NCI-H446 (cell line): Measurements from ENCODE around the gene CNOT11.
"Not testable (repeated sequence)": the region's sequence is repeated elsewhere in the genome, so short reads cannot be mapped to it uniquely, and the experiment has no call there.

Experiments
- DNase-seq, 2 experiments: peaks; one replicate each; lab custom pipeline; 2025; lab: John Stamatoyannopoulos, UW

The CNOT11 gene

DNA sequence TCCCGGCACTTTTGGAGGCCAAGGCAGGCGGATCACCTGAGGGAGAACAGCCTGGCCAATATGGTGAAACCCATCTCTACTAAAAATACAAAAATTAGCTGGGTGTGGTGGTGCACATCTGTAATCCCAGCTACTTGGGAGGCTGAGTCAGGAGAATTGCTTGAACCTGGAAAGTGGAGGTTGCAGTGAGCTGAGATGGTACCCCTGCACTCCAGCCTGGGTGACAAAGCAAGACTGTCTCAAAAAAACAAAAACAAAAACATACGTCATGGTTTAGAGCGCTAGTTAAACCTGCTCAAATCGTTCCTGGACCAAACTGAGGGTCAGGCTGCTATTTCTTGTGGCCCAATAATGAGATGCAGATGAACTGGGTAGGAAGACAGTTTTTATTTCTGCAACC lies 7.2 kb upstream of the CNOT11 start:
- DNase-seq = not testable (repeated sequence)

DNA sequence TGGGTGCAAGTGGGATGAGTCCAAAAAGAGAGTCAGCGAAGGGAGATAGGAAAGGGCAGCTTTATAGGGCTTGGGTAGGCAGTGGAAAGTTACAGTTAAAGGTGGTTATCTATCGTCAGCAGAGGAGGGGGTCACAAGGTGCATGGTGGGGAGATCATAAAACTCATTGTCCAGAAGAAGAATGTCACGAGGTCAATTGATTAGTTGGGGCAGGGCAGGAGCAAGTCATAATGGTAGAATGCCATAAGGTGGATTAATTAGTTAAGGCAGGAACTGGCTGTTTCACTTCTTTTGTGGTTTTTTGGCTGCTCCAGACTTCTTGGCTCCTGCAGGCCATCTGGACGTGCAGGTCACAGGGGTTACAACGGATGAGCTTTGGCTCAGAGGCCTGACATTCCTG lies 3.9 kb upstream of the CNOT11 start:
- DNase-seq = not testable (repeated sequence)

DNA sequence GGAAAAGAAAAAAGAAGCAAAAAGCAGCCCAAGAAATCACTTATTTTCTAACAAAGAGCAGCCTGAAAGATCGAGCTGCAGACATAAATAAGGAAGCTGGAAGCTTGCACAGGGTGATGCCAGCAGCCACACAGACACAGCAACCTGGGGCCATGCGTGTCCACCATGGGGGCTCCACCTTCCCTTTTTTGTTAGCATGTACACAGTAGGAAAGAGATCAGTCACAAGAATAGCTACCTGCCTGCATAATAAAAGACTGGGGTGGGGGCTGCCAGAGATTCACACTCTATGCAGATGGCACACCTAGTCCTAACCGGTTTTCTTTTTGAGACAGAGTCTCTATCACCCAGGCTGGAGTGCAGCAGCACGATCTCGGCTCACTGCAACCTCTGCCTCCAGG lies 2.9 kb upstream of the CNOT11 start:
- no peak for DNase-seq

DNA sequence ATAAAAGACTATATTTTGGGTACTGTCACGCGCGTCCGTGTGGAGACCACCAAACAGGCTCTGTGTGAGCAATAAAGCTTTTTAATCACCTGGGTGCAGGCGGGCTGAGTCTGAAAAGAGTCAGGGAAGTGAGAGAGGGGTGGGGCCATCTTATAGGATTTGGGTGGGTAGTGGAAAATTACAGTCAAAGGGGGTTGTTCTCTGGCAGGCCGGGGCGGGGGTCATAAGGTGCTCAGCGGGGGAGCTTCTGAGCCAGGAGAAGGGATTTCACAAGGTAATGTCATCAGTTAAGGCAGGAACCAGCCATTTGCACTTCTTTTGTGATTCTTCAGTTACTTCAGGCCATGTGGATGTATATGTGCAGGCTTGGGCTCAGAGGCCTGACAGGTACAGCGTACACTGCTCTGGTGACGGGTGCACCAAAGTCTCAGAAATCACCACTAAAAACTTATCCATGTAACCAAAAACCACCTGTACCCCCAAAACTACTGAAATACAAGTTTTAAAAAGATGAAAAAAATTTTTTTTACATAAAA lies 1.4 kb upstream of the CNOT11 start:
- DNase-seq = not testable (repeated sequence)

DNA sequence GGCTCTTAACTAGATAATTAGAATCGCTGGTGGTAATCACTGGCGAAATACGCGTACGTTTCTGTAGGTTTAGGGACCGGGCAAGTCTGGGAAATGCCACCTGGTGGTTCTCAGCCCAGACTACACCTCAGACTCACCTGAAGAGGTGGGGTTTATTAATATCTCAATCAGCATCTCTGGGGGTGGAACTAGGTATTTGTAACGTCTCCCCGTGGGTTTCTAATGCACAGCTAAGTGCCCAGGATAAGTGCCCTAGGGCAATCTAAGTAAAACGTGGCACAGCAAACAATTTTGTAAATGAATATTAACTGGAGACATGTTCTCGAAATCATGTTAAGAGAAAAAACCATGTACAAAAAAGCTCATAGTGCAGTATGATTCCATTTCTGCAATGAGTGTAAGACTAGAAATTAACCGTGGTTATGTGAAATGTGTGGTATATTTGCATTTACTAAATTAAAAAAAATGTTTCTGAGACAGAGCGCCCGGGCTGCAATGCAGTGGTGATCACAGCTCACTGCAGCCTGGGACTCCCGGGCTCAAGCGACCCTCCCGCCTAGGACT lies 760 bp upstream of the CNOT11 start:
- DNase-seq = no peak

DNA sequence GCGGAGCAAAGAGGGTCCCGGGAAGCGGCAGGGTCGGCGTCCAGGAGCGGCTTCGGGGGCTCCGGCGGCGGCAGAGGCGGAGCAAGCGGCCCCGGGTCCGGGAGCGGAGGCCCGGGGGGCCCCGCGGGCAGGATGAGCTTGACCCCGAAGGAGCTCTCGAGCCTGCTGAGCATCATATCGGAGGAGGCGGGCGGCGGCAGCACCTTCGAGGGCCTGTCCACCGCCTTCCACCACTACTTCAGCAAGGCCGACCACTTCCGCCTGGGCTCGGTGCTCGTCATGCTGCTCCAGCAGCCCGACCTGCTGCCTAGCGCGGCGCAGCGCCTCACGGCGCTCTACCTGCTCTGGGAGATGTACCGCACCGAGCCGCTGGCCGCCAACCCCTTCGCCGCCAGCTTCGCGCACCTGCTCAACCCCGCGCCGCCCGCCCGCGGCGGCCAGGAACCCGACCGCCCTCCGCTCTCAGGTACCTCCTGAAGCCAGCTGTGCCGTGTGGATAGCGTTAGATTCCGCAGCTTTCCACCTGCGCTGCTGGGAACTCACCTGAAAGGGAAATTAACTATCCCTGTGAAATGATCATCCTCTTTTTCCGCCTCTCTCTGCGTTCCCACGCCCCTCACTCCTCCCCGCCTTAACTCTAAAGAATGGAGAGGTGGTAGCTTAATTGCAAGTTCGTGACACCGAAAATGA lies 472 bp downstream of the CNOT11 start:
- DNase-seq = peak in 1 of 2 experiments; percentile 44

DNA sequence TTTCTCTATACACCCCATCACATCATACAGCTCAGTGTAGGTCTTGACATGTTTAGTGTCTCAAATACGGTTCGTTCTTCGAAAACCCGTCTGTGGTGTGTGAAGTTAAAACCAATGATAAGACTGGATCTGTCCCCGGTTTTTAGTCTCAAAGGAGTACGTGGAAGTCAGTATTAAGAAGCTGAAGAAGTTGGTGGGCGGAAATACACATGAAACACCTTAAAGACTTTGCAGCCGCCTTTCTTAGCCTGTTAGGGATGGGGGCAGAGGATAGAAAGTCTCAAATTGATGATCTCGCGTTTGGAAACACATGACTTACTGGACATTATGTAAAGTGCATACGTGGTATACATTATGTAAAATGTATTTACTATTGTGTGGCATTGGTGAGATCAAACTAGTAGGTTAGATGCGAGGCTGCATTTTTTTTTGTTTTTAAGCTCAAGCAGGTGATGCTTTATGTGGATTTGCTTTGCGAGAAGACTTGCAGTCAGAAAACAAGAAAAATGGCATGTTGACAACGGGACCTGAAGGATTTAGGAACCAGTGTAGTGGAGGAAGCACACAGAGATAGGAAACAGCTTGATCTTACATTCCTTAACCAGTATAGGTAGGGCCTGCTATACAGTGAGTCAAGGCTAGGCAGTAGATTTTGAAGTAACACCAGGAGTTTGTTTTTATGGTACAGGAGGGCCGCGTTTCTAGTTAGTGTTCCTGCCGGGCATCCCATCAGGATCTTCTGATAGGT lies 1.2 kb downstream of the CNOT11 start:
- DNase-seq = no peak

DNA sequence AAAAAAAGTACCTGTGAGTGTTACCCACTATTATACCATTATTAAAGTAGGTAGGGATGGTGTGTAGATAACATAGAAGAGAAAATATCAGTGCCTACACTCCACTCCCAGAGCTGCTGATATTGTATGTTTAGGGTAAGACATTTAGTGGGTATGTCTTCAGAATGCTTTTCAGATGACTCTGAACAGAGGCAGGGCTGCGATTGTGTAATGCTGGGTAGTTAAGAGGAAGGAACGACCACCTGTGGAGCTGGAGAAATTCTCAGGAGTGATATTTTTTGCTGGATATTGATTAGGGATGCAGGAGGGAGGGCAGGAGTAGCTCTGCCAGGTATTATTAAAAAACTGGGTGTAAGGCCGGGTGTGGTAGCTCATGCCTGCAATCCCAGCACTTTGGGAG lies 2.8 kb downstream of the CNOT11 start:
- DNase-seq = no peak

DNA sequence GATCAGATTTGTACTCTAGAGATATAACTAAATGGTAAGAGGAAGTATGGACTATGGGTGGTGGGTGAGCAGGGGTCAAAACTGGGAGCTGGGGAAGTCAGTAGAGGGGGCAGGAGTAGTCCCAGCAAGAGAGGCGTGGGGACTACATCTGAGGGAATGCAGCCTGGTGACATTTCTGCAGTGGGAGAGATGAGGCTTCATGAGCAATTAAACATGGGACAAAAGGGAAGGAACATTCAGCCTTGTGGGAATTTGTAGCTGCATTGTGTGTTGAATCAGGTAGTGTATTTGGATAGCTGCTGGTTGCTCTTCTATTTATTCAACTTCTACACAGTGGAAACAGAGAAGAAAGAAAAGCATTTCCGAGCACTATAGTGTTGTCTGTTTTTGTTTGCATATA lies 3.6 kb downstream of the CNOT11 start:
- no peak for DNase-seq

DNA sequence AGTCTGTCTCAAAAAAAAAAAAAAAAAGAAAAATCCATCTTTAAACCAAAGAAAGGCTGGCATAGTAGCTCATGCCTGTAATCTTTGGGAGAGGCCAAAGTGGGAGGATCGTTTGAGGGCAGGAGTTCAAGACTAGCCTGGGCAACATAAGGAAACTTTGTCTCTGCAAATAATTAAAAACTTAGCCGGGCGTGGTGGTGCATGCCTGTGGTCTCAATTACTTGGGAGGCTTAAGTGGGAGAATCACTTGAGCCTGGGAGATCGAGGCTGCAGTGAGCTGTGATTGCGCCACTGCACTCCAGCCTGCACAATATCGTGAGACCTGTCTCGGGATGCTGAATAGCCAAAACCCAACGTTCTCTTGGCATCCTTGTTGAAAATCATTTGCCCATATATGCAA lies 6.1 kb downstream of the CNOT11 start:
- no peak for DNase-seq

DNA sequence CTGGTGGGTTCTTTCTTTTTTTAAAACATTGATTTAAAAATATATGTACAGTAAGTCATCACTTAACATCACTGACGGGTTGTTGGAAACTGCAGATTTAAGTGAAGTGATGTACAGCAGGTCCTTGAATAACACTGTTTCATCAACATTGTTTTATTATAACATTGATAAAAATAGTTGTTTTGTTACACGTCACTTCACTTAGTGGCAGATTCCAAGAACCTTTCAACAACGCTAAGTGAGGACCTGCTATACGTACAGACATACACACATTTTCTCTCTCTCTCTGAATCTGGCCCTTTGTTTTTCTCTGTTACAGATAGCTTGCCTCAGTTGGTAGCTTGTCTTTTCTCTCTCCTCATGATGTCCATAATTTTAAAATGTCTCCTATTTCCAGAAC lies 9.5 kb downstream of the CNOT11 start:
- no peak for DNase-seq

DNA sequence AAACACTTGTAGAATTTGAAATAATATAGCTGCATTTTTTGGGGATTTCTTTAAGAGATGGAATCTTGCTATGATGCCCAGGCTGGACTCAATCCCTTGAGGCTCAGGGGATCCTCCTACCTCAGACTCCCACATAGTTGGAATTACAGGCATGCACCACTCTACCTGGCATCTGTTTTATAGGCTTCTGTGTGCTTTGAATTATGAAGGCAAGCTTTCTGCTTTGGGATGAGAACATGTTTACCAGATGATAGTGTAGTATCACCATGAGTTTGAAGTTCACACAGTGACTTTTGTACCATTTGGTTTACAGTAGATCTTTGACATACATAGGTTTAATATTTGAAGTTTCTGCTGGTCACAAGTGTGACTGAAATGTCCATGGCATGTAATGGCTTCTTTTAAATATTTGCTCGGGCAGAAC lies 10.7 kb downstream of the CNOT11 start:
- DNase-seq = no peak

DNA sequence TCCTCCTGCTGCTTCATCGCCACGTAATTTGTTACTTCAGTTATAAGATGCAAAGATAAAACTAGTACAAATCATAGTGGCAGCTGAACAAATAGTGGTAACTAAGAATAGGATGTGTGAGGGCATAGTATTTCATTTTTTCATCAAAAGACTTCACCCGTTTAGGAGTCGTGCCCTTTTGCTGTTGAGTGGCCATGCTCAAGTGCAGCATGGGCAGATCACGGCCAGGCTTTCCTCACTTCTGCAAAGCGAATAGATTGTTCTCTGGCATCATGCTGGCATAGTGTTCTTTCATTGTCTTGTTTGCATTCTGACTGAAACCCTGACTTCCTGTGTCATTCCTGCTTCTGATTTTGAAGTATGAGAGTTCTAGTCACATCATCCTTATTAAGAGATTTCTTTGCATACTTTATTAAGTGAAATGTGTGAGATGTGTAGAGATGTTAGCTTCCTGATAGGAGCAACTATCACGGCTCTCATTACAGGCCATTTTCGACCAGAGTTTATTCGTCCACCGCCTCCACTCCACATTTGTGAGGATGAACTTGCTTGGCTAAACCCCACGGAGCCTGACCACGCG lies 11.8 kb downstream of the CNOT11 start:
- no peak for DNase-seq

DNA sequence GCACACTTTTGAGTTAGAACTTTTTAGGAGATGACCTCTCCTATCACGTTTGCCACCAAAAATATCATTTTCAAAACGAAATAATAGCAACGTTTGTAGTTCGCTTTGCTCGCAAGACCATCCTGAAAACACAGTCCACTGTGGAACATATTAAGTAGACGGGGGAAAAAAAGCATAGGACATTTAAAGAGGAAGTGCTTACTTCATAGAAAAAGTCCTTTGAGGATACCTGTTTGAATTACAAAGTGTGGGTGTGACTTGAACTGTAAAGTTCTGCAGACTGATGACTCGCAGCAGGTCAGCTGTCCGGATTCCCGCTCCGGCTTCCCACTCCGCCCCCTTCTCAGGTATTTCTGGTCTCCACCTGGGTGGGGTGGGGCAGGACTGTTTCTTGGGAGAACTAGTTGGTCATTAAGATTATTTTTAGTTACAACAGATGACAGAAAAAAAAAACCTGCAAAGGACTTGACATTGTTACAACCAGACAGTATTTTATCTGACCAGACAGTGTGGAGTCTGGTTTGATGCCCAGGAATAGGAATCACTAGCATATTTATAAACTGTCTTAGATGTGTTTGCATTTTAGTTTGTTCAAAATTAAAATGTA lies 13.3 kb downstream of the CNOT11 start:
- no peak for DNase-seq

DNA sequence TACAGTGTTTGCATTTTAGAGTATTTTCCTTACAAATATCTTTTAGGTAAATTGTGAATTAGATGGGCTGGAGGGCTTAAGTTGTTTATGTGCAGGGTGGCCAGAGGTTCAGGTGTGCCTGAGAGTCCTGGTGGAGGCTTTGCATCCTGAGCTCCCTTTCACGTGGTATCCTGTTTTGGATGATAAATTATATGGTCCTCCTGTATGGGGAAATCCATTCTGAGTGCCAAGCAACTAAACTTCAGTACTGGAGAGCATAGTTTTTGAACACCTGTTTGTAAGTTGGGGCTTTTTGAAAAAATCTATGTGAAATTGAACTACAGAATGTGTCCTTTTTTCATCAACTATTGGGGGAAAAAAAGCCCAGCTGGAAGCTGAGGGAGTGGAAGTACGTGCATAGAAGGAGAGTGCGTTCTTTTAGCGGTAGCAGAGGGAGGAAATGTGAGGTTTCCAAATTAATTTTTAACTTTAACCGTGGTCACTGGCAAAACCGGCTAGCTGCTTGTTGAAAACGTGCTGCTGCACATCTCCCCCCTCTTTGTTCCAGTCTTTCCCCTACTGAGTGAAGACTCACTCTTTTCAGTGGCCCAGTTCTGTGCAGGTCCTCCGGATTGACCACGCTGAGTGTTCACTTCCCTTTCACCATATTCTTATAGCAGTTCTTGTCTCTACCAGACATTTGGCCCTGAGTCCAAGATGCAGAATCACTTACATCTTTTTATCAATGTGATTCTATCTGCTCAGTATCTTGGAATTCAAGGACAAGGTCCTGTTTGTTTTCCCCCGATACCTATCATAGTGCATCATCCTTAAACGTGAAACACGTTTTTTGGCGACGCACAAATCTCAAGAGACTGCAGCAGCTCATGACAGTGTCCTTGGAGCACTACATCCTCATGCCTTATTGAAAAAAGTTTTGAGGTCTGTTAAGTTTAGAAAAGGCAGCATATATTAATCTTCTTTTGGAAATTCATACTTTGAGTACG lies 15.3 kb downstream of the CNOT11 start:
- no peak for DNase-seq

DNA sequence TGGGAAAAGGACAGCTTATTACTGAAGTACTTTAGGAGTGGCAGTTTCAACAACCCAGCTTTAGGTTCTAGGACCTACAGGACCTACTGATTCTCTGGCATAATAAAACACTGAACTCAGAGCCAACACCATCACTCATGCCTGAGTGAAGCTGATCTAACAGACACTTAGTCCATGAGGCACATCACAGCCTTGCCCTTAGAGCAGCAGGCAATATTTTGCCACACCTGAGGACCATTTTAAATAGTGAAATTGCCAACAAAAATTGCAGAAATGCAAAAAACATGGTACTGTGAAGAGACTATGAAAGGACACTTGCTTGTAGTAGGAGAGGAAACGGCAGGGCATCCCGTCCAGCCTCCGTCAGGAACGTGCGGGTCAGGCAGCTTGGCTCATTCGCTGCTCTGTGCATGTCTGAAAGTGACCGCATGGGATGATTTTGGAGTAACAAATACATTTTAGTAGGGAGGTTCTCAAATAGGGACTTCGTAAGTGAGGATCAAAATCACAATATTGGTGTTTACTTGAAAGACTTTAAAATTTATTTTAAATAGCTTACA lies 18.1 kb downstream of the CNOT11 start:
- no peak for DNase-seq

DNA sequence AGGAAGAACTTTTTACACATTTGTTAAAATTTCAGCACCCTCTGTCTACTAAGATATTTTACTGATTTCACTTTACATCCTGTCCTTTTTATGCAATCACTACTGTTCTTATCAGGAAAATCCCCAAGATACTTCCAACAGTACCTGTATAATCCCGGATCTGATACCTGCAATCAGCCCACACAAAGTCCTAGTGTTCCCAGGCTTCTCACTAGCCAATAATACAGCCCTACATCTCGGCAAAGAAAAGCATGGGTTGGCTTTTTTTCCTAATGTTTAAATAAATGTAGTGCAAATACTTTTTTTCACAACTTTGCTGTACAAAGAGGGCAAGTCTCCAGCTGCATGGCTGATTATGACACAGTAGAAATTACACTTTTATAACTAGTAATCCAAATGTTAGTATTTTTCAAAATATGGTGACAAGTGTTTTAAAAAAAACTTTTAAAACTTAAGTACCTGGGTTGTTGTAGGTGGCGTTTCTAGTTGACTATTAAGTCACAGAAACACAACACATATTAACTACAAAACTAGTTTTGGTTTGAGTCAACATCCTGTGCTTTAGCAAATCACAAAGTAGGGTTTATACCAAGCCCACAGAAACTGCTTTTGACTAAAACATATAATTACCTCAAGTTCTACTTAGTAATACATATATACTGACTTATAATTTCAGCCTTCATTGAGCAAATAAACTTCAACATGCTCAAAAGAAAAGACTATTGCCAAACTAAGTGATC lies 19.5 kb downstream of the CNOT11 start:
- no peak for DNase-seq

DNA sequence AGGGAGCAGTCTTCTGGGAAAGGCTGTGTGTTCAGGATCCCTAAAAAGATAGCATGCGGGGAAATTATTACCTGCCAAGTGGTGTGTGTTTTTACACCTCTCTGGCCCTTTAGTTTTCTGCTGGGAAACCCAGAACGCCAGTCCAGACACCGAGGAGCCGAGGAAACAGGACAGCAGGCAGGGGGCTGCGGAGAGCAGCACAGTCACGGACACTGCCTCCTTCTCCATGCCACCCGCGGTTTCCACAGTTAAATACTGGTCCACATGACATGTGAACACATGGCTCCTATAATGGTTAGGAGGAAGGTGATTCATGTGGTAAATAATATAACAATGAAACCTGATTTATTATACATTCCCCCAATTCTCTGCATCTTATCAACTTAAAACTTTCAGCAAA lies 20.4 kb downstream of the CNOT11 start:
- DNase-seq = no peak

DNA sequence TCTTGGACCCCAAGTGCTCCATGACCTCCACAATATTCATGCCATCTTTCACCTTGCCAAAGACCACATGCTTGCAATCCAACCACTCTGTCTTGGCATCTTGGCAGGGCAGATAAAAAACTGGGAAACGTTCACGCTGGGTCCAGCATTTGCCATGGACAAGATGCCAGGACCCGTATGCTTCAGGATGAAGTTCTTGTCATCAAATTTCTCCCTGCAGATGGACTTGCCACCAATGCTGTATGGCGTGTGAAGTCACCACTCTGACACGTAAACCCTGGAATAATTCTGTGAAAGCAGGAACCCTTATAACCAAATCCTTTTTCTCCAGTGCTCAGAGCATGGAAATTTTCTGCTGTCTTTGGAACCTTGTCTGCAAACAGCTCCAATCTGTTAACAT lies 21.5 kb downstream of the CNOT11 start:
- no peak for DNase-seq

DNA sequence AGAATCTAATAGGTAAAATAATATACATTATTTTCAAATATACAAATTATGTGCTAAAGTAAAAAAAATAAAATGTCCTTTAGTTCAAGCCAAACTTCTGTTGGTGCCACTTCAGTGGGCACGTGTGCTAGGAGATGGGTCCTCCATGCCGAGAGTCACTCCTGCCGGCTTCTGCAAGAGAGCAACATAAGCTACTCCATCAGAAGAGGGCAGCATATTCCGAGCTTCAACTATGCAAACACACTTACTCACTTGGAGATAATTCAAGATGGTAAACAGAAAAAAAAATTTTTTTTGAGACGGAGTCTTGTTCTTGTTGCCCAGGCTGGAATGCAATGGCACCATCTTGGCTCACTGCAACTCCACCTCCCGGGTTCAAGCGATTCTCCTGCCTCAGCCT lies 24.4 kb downstream of the CNOT11 start:
- DNase-seq = no peak
